GM18867 (cell line): Measurements from ENCODE around the gene PRKCD.
A peak's percentile ranks its signal among the peaks of the same experiment; 100 is the strongest.

Source experiments
- ATAC-seq: cut with Tn5 transposase; IDR thresholded peaks from one replicate; pipeline ENCODE4 v1.9.1; 2021; ENCODE audit warnings: mild to moderate bottlenecking, moderate library complexity; ENCODE audit not compliant: unreplicated experiment

Gene PRKCD

GRCh38 chr3:53154881-53155285, 6.1 kb upstream of the PRKCD start:
- ATAC-seq = no peak

GRCh38 chr3:53155760-53156159, 5.2 kb upstream of the PRKCD start:
- no peak for ATAC-seq

- no peak for ATAC-seq
These were observed 4.6 kb upstream of the PRKCD start for GRCh38 chr3:53156368-53156834.

- ATAC-seq = no peak
These were observed 2.9 kb upstream of the PRKCD start for GRCh38 chr3:53157974-53158580.

GRCh38 chr3:53158765-53159155, 2.2 kb upstream of the PRKCD start:
- no peak for ATAC-seq

- ATAC-seq = no peak
These were observed 1.6 kb upstream of the PRKCD start for GRCh38 chr3:53159156-53160060.

GRCh38 chr3:53160061-53160659, 849 bp upstream of the PRKCD start:
- ATAC-seq = no peak

- peak; percentile 2 for ATAC-seq
These were observed 426 bp downstream of the PRKCD start for GRCh38 chr3:53161450-53161819.

GRCh38 chr3:53161820-53162671, 1.0 kb downstream of the PRKCD start:
- peak; percentile 19 for ATAC-seq

- peak; percentile 47 for ATAC-seq
These were observed 1.8 kb downstream of the PRKCD start for GRCh38 chr3:53162672-53163443.

GRCh38 chr3:53163444-53164387, 2.7 kb downstream of the PRKCD start:
- ATAC-seq = no peak

GRCh38 chr3:53164911-53165310, 3.9 kb downstream of the PRKCD start:
- no peak for ATAC-seq

GRCh38 chr3:53166206-53166605, 5.2 kb downstream of the PRKCD start:
- no peak for ATAC-seq

- ATAC-seq = peak; percentile 18
These were observed 5.8 kb downstream of the PRKCD start for GRCh38 chr3:53166781-53167291.

- ATAC-seq = peak; percentile 39
These were observed 6.6 kb downstream of the PRKCD start for GRCh38 chr3:53167418-53168174.

- ATAC-seq = no peak
These were observed 7.3 kb downstream of the PRKCD start for GRCh38 chr3:53168175-53168923.

- no peak for ATAC-seq
These were observed 8.2 kb downstream of the PRKCD start for GRCh38 chr3:53169045-53169831.
